HG02852 (cell line): ENCODE results near the gene TSPOAP1.

ENCODE experiments used
- ATAC-seq: cut with Tn5 transposase; IDR thresholded peaks from one replicate; pipeline ENCODE4 v1.9.1; 2021; ENCODE audit warnings: mild to moderate bottlenecking, moderate library complexity; ENCODE audit not compliant: unreplicated experiment

TSPOAP1 gene

DNA sequence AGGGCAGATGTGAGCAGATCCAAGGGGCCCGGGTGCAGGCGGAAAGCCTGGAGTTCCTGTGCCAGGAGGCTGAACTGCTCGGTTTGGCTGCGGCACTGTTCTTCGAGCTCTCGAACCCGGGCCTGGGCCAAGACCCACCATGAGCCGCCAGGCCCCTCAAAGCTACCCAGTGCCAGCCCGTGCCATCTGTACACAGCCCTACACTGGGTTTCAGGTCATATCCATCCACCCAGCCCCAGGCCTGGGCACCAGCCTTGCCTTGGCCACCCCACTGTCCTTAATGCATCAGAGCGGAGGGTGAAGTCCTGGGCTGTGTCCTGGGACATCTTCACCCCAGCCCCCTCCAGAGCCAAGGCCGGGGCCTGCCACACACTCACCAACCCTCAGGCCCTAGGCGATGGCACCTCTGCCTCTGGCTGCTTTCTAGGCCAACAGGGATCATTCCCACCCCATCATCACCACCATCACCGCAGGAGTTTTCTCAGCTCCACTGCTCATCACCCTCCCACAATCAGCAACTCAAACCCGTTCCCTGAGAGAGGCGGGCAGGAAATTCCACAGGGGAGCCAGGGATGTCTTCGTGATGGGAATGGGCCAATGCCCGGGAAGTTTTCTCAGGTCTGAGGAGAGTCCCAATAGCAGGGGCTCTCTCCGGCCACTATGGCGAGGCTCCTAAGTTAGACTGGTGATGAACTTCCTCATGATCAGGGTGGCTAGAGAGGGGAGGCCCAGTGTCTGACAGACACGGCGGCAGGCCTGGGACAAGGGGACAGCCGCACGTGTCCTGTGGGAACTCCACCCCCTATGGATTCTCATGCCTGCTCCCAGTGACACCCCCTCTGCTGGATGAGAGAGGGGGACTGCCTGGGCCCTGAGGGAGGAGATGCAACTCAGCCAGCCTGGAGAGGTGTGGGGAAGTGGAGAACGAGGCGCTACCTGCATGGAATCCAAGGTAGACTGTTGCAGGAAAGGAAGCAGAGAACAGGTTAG lies 9.1 kb downstream of the TSPOAP1 start:
- ATAC-seq, result no peak

GRCh38 chr17:58318627-58319172 lies 9.9 kb downstream of the TSPOAP1 start:
- ATAC-seq, result no peak

- ATAC-seq, result no peak
These were observed 10.5 kb downstream of the TSPOAP1 start for GRCh38 chr17:58318065-58318481.

GRCh38 chr17:58317421-58318064 lies 11.1 kb downstream of the TSPOAP1 start:
- no peak for ATAC-seq

GRCh38 chr17:58316260-58316960 lies 12.2 kb downstream of the TSPOAP1 start:
- ATAC-seq, result no peak

- no peak for ATAC-seq
These were observed 12.8 kb downstream of the TSPOAP1 start for GRCh38 chr17:58315750-58316149.

- no peak for ATAC-seq
These were observed 13.3 kb downstream of the TSPOAP1 start for GRCh38 chr17:58315281-58315711.

GRCh38 chr17:58314706-58315015 lies 13.9 kb downstream of the TSPOAP1 start:
- no peak for ATAC-seq

DNA sequence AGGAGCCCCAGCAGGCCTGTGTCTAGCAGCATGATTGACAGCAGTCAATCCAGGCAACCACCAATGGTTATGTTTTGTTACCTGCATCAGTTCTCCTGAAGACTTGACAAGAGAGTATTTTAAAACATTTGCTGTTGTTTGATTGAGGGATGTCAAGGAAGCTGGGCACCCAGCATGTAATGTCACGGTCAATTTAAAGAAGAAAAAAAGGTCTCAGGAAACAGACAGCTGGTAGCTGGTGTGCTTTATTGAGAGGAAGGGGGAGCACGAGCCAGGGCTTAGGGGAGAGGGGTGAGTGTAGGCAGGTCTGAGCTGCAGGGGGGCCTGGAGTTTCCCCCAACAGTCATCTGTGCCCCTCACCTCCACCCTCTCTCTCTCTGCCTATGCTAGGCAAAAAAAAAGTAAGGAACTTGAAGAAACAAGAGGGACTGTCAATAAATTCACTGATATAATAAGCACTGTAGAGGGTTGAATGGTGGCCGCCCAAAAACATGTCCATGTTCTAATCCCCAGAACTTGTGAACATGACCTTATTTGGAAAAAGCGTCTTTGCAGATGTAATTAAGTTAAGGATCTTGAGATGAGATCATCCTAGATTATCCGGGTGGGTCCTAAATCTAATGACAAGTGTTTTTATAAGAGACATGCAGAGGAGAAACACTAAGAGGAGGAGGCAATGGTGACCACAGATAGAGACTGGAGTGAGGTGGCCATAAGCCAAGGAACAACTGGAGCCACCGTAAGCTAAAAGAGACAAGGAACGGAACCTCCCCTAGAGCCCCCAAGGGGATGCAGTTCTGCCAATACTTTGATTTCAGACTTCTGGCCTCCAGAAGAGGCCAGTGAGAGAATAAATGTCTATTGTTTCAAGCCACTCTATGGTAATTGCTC lies 14.5 kb downstream of the TSPOAP1 start:
- no peak for ATAC-seq

DNA sequence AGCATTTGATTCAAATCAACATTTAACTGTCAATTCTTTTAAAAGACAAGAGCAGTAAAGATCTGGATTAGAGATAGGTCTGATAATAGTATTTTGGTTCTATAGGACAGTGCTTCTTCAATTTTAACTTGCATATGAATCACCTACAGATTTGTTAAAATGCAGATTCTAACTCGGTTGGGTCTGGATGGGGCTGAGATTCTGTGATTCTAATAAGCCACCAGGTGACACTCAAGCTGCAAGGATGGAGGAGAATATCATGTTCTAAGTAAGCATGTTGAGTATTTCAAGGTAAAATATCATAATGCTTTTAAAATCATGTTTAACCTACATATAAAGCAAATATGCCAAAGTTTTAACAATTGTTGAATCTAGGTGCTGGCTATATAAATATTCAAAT lies 15.8 kb downstream of the TSPOAP1 start:
- ATAC-seq, result no peak

GRCh38 chr17:58312021-58312630 lies 16.5 kb downstream of the TSPOAP1 start:
- no peak for ATAC-seq

DNA sequence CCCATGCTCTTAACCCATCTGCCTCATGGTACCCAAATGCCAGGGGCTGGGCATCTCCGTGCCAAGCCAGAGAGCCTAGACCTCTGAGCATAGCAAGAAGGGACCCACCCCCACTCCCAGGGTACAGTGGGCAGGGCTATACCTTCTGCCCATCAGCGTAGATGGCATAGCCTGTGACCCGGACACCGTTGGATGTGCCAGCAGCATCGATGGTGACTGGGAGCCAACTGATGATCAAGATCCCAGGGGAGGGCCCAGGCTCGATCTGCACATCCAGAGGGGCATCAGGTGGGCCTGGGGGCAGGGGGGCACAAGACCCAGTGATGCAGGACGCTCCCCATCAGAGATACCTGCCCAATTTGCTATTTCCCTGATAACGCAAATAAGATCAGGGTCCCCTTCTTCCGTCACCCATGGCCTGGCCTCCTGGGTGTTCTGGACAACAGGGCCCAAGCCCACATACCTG lies 17.1 kb downstream of the TSPOAP1 start:
- no peak for ATAC-seq

DNA sequence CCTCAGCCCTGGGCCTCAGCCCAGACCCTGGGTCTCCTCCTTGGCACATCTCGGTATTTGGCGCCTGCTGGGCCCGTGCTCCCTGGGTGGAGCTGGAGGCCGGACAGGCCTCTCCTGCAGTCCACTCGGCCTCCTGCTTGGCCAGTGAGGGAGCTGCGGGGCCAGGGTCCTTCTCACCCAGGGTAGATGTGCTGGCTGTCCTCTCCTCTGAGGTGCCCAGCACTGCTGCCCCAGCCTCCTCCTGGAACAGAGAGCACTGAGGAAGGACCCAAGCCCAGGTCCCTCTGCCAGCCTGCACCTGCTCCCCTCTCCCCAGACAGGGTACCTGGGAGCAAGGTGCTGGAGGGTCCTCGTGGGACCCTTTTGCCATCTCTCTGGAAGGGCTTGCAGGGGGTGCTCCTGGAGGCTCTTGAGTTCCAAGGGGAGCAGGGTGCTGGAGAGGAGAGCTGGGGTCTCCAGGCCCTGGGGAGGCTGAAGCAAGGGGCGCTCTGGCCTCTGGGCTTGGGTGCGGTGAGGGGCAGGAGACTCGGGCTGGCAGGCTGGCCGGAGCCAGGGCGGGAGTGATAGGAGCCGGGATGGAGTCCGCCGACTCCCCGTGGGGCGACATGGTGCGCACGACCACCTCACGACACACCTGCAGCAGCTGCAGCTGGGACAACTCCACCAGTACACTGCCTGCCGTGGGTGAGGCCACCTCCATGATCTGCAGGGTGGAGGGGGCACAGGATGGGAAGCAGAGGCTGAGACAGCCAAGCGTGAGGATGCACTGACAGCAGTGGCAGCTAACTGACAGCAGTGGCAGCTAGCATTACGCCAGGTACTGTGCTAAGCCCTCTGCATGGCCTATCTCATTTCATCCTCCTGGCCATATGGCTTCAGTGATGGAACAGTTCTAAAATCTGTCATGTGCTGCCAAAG lies 17.8 kb downstream of the TSPOAP1 start:
- ATAC-seq, result no peak

- no peak for ATAC-seq
These were observed 18.7 kb downstream of the TSPOAP1 start for GRCh38 chr17:58309918-58310259.

DNA sequence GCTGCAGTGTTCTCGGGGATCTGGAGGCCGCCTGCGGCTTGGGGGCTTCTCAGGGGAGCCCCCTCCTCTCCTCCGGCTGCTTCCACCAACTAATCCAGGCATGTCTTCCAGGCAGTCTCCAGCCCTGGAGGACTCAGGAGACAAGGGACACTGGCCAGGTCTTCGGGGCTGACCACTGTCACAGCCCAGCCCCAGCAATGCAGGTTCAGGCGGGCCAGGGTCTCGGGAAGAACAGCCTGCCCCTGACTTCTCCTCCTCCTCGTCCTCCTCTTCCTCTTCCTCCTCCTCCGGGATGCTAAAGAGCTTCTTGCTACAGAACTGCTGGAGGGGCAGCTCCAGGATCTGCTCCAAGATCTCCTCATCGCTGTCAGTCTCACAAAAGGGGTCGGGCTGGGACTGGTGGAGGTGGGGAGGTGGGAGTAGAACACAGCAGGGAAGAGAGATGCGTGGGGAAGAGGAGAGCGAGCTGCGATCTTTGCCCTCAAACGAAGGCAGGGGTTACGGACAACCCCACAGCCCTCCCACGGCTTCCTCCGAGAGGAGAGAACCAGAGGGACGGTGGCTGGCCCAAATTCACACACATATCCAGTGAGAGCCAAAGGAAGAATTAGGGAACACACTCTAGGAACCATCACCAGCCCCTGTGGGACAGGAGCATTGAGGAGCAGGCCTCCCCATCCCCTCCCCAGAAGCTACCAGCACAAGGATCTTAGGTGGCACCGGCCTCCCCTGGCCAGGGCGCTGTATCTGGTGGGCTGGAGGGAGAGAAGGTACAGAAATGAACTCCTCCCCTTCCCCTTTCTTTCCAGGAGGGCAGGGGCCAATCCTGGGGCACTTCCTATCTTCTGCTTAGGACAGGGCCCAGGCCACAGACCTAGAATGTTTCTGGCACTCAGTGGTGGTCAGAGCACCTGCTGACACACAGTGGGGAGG lies 19.3 kb downstream of the TSPOAP1 start:
- no peak for ATAC-seq

DNA sequence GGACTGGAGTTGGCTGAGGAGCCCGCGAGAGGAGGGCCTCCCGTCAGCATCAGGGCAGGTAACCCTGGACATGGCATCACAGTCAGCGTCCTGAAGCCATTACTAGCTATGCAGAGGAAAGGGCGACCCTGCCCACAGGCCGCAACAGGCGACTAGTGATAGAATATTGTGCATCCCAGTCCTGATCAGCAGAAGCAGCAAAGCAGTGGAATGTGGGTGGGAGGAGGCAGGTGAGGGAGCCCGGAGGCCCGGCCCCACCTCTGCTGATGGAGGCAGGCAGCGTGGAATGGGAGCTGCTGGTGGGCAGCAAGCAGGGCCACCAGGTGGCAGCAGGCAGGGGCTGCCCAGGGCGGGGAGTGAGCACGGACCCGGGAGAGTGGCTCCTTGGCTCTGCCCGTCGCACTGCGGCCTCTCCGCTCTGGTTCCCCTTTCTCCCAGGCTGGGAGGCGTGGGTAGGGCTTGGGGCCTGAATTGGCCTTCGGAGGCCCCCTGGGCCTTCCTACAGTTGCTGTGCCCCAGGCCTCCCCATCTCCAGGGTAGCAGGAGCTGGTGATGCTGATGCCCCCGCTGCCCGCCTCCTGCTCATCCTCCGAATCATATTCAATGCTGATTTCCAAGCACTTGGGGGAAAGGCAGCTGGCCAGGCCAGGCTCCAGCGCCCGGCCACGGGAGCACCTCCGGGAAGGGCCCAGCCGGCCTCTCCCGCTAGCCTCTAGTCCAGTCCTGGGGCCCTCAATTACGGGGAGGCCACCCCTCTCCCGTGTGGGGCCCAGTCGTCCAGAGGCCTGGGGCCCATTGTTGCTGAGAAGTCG lies 20.2 kb downstream of the TSPOAP1 start:
- no peak for ATAC-seq
